IgD-negative memory B cell (primary cell): Measurements from ENCODE around the gene KRTAP16-1. TPM values are rescaled to one million over a fixed set of nuclear protein-coding genes. Genes with fewer than 3 reads are reported as not detected.

Source experiments
- polyA plus RNA-seq: library from polyadenylated mRNA; unstranded; fragments of 300-500 nt; fragmentation: Illumina TruSeq; gene quantifications from one replicate; pipeline ENCODE4 v1.2.3, GENCODE V29; 2021

Gene KRTAP16-1
- polyA plus RNA-seq, 1 donor from 2014 or later: not detected

Other genes starting within 250 kb of the KRTAP16-1 start
- gene KRTAP2-3, start 249.2 kb downstream of the KRTAP16-1 start, polyA plus RNA-seq: not detected
- gene KRTAP2-4, start 243.4 kb downstream of the KRTAP16-1 start, polyA plus RNA-seq: not detected
- not detected for gene KRTAP4-7, start 225.2 kb downstream of the KRTAP16-1 start, polyA plus RNA-seq
- gene KRTAP4-8, start 211.2 kb downstream of the KRTAP16-1 start, polyA plus RNA-seq: not detected
- not detected for gene KRTAP4-16, start 207.1 kb downstream of the KRTAP16-1 start, polyA plus RNA-seq
- not detected for gene KRTAP4-9, start 203.9 kb downstream of the KRTAP16-1 start, polyA plus RNA-seq
- gene KRTAP4-11, start 190.9 kb downstream of the KRTAP16-1 start, polyA plus RNA-seq: not detected
- not detected for gene KRTAP4-12, start 185.1 kb downstream of the KRTAP16-1 start, polyA plus RNA-seq
- gene KRTAP4-6, start 168.8 kb downstream of the KRTAP16-1 start, polyA plus RNA-seq: not detected
- not detected for gene KRTAP4-5, start 159.5 kb downstream of the KRTAP16-1 start, polyA plus RNA-seq
- not detected for gene KRTAP4-4, start 148.6 kb downstream of the KRTAP16-1 start, polyA plus RNA-seq
- not detected for gene KRTAP4-3, start 141.1 kb downstream of the KRTAP16-1 start, polyA plus RNA-seq
- gene KRTAP4-2, start 131.1 kb downstream of the KRTAP16-1 start, polyA plus RNA-seq: not detected
- gene KRTAP4-1, start 124.4 kb downstream of the KRTAP16-1 start, polyA plus RNA-seq: not detected
- gene KRTAP9-1, start 119.4 kb downstream of the KRTAP16-1 start, polyA plus RNA-seq: not detected
- not detected for gene KRTAP9-2, start 82.7 kb downstream of the KRTAP16-1 start, polyA plus RNA-seq
- not detected for gene KRTAP9-3, start 76.9 kb downstream of the KRTAP16-1 start, polyA plus RNA-seq
- not detected for gene KRTAP9-8, start 71.3 kb downstream of the KRTAP16-1 start, polyA plus RNA-seq
- gene KRTAP9-4, start 59.6 kb downstream of the KRTAP16-1 start, polyA plus RNA-seq: not detected
- not detected for gene KRTAP9-9, start 53.9 kb downstream of the KRTAP16-1 start, polyA plus RNA-seq
- gene KRTAP9-6, start 43.9 kb downstream of the KRTAP16-1 start, polyA plus RNA-seq: not detected
- gene KRTAP9-7, start 33.6 kb downstream of the KRTAP16-1 start, polyA plus RNA-seq: not detected
- not detected for gene KRTAP29-1, start 6.5 kb downstream of the KRTAP16-1 start, polyA plus RNA-seq
- not detected for gene KRTAP17-1, start 6.4 kb upstream of the KRTAP16-1 start, polyA plus RNA-seq
- gene KRT33A, start 41.5 kb upstream of the KRTAP16-1 start, polyA plus RNA-seq: not detected
- gene KRT33B, start 60.5 kb upstream of the KRTAP16-1 start, polyA plus RNA-seq: not detected
- gene KRT34, start 73.0 kb upstream of the KRTAP16-1 start, polyA plus RNA-seq: not detected
- not detected for gene KRT31, start 88.3 kb upstream of the KRTAP16-1 start, polyA plus RNA-seq
- not detected for gene KRT37, start 115.3 kb upstream of the KRTAP16-1 start, polyA plus RNA-seq
- gene KRT38, start 131.7 kb upstream of the KRTAP16-1 start, polyA plus RNA-seq: not detected
- not detected for gene KRT32, start 158.1 kb upstream of the KRTAP16-1 start, polyA plus RNA-seq
- not detected for gene KRT35, start 171.8 kb upstream of the KRTAP16-1 start, polyA plus RNA-seq
- gene KRT36, start 180.6 kb upstream of the KRTAP16-1 start, polyA plus RNA-seq: not detected
- gene KRT13, start 196.3 kb upstream of the KRTAP16-1 start, polyA plus RNA-seq: not detected
- not detected for gene KRT15, start 209.6 kb upstream of the KRTAP16-1 start, polyA plus RNA-seq
- gene KRT19, start 219.0 kb upstream of the KRTAP16-1 start, polyA plus RNA-seq: not detected